Stimulated activated CD8-positive, alpha-beta memory T cell treated with anti-CD3 and anti-CD28 coated beads, Interleukin-4, amount 100 ng/mL, for 24 hours (primary cell): ENCODE results near the gene HAUS5.
"Not testable (repeated sequence)": the region's sequence is repeated elsewhere in the genome, so short reads cannot be mapped to it uniquely, and the experiment has no call there.

Source experiments
- DNase-seq: peaks from one replicate; pipeline ENCODE4 v3.0.0-alpha.2; 2020; ENCODE audit warnings: low read depth

HAUS5 gene

DNA sequence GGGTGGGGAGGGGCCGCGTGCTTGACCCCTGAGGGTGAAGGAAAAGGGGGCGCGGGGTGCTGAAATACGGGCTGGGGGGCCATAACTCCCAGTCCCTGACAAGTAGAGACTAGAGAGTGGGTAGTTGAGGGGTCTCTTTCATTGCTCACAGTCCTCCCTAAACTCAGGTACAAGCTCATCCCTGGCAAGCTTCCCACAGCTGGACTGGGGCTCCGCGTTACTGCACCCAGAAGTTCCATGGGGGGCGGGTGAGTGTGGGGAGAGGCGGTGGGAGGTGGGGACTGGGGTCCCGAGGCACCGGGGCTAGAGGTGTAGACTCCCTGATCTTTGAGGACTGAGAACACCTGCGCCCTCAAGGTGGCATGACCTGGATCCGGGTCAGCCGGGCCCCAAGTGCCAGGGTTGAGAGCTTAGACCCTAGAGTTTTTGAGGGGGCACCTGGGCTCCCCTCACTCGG lies 30.3 kb downstream of the HAUS5 start:
- no peak for DNase-seq

DNA sequence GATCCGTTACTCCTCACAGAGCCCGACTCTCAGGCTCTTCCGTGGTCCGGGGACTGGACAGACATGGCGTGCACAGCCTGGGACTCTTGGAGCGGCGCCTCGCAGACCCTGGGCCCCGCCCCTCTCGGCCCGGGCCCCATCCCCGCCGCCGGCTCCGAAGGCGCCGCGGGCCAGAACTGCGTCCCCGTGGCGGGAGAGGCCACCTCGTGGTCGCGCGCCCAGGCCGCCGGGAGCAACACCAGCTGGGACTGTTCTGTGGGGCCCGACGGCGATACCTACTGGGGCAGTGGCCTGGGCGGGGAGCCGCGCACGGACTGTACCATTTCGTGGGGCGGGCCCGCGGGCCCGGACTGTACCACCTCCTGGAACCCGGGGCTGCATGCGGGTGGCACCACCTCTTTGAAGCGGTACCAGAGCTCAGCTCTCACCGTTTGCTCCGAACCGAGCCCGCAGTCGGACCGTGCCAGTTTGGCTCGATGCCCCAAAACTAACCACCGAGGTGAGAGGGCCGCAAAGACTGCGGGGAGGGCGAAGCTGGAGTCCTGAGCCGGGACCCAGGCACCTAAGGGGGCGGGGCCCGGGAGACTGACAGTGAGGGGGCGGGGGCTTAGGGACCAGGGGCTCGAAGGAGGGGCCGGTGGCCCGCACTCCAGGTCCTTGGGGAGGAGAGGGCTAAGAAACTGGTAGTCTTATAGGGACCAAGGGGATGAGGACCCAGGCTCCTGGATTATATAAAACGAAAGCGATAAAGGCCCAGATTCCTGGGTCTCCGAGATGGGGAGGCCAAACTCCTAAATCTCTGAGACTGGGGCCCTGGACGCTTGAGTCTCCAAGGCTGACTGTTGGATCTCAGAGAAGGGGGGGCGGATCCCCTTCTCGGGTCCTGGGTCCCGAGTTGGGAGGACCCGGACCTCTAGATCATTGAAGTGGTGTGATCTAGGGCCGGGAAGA lies 31.0 kb downstream of the HAUS5 start:
- DNase-seq: peak; percentile 61

- peak; percentile 94 for DNase-seq
Measured at GRCh38 chr19:35644206-35644986, 31.9 kb downstream of the HAUS5 start.

- DNase-seq: peak; percentile 72
Measured at GRCh38 chr19:35644987-35645679, 32.6 kb downstream of the HAUS5 start.

- DNase-seq: no peak
Measured at GRCh38 chr19:35645680-35646511, 33.4 kb downstream of the HAUS5 start.

DNA sequence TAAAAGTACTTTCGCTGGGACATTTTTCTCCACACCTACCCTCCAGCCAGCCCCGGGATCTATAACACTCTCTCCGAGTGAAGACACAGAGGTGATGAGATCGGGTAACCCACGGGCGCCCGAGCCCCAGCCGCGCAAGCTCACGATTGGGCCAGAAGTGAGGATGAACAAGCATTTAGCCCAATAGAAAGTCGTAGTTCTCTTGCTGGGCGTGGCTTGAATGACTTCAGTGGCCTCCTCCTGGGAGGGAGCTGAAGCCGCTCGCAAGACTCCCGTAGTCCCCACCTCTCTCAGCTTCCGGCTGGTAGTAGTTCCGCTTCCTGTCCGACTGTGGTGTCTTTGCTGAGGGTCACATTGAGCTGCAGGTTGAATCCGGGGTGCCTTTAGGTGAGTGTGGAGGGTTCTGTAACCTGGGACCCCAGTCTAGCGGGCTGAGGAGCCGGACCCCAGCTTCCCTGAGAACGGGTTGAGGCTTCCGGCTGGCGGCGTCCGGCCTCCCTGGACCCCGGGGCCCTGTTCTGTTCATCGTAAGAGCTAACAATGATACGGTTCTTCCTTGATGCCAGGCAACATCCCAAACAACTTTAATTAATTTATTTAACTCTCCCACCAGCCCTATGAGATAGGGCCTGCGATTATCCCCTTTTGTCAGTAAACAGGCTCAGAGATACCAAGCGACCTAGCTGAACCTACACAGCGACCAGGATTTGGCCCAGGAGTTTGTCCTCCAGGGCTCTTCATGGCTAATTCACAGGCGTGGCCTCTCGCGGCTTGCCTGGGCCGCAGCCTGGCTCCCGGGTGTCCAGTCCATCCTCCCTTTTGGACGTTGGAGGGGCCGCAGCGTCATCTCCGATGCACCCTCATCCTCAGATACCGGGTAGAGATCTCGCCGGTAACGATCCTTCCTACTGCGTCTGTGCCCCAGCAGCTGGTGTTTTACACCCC lies 35.8 kb downstream of the HAUS5 start, which contains the start of gene COX6B1:
Gene COX6B1, plus strand, starts transcription at position 307 of the 945 bp plus-strand sequence. CDS start 2,921 bp downstream, outside the sequence.
- DNase-seq: peak; percentile 86

DNA sequence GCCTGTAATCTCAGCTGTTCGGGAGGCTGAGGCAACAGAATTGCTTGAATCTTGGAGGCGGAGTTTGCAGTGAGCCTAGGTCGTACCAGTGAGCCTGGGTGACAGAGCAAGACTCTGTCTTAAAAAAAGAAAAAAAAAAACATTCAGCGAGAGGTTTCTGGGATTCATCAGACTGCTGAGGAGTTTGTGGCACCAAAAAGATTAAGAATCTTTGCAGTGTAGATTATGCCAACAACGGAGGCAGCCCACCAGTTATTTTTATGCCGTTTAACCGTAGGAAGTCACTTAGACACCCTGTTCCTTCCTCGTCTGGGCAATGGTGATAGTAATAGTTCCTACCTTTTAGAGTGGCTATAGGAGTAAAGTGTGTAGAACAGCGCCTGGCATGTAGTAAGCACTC lies 38.0 kb downstream of the HAUS5 start:
- no peak for DNase-seq

DNA sequence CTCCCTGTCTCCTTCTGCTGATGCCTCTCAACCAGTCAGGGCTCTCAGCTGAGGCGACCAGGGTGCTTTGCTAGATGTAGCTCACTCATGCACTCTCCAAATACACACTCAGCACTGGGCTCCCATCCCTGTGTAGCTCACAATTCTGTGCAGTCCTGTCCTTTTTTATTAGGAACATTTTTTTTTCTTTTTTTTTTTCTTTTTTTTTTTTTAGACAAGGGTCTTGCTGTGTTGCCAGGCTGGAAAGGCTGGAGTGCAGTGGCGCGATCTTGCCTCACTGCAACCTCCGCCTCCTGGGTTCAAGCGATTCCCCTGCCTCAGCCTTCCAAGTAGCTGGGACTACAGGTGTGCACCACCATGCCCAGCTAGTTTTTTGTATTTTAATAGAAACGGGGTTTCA lies 42.3 kb downstream of the HAUS5 start:
- DNase-seq: not testable (repeated sequence)

GRCh38 chr19:35655600-35655999 lies 43.1 kb downstream of the HAUS5 start:
- no peak for DNase-seq

- no peak for DNase-seq
Measured at GRCh38 chr19:35656700-35657099, 44.2 kb downstream of the HAUS5 start.

GRCh38 chr19:35657904-35658700 lies 45.6 kb downstream of the HAUS5 start:
- DNase-seq: no peak

- no peak for DNase-seq
Measured at GRCh38 chr19:35661995-35662340, 49.4 kb downstream of the HAUS5 start.

DNA sequence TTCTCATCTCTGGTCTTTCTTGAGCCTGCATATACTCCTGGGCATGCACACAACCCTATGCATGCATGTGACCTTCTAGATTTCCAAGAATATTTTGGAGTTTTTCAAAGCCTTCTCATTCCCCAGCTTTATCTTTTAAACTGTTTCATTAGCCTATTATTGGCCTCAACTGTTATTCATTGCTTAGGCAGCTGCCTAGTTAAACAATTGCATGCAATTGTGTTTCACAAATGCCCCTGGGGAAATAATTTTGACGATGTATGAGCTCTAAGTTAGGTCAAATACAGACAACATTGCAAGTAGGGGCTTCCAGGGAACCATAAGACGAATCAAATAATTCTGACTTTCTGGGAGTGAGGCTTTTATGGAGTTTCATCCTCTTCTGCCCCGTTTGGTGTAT lies 51.4 kb downstream of the HAUS5 start:
- DNase-seq: no peak

DNA sequence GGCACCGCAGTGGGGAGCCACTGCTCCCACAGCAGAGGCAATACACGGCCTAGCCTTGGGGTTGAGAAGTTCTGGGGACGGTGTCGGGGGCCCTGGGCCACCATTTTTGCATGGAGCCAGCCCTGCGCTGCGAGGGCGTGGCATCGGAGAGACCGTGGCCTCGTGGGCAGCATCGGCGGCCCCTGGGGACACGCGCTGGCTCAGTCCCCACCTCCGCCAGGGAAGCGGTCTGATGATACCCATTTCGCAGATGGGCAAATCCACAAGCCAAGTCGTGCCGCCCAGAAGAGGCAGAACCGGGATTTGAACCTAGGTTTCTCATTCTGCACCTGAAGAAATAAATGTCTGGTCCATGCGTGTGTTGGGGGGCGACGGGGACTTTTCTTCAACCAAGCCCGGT lies 52.6 kb downstream of the HAUS5 start:
- no peak for DNase-seq

DNA sequence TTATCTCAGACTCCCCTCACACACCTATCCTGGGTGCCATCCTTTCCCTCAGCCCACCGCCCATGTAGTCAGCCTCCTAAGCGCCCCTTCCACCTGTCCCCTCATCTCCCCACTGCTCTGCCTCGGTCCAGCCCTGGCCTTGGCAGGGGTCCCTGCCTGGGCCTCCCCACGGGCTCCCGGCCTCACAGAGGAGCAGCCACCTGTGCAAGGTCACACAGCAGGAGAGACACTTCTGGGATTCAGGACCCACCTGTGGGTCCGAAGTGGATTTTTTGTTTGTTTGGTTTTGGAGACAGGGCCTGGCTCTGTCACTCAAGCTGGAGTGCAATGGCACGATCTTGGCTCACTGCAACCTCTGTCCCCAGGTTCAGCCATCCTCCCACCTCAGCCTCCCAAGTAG lies 53.1 kb downstream of the HAUS5 start:
- DNase-seq: no peak

- no peak for DNase-seq
Measured at GRCh38 chr19:35666251-35666913, 53.8 kb downstream of the HAUS5 start, which contains the start of gene UPK1A. UPK1A (plus strand) TSS chr19:35666517; CDS start chr19:35666813, 296 bp downstream.

DNA sequence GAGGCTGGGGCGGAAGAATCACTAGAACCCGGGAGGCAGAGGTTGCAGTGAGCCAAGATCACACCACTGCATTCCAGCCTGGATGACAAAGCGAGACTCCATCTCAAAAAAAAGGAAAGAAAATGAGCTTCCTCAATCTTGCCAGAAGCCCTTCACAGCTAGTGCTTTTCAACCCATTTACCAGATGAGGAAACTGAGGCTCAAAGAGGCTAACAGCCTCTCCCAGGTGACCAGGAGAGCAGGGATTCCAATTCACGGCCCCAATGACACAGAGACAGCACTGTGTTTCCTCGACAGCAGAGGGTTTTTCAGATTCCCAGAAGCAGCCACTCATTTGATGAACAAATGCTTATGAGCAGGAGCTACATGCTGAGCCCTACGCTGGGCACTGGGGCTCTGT lies 57.0 kb downstream of the HAUS5 start:
- DNase-seq: no peak

GRCh38 chr19:35669974-35670373 lies 57.4 kb downstream of the HAUS5 start:
- no peak for DNase-seq

GRCh38 chr19:35670686-35671085 lies 58.2 kb downstream of the HAUS5 start:
- DNase-seq: no peak
